ENCODE measurements around the gene TSBP1.

Gene TSBP1, protein sequence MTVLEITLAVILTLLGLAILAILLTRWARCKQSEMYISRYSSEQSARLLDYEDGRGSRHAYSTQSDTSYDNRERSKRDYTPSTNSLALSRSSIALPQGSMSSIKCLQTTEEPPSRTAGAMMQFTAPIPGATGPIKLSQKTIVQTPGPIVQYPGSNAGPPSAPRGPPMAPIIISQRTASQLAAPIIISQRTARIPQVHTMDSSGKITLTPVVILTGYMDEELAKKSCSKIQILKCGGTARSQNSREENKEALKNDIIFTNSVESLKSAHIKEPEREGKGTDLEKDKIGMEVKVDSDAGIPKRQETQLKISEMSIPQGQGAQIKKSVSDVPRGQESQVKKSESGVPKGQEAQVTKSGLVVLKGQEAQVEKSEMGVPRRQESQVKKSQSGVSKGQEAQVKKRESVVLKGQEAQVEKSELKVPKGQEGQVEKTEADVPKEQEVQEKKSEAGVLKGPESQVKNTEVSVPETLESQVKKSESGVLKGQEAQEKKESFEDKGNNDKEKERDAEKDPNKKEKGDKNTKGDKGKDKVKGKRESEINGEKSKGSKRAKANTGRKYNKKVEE

DNA sequence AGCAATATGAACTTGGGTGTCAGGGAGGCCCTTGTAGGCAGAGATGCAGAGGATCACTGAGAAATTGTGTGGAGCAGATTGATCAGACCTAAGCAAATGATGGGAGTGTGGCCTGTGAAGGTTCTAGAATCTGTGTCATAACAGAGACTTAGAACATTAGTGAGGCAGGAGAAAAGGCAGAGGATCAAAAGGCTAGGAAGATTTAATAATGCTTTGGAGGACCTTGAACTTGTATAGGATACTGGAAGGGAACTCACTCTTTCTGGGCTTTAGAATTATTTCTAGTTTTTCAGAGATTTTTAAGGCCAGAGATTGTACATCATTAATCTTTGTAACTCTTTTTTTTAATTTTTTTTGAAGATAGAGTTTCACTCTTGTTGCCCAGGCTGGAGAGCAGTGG lies at the start of gene TSBP1:
Gene TSBP1 (minus strand): TSS at position 101 of the 400 bp plus-strand sequence. CDS start 197 bp downstream, outside the sequence.
- DNase-seq = no peak

DNA sequence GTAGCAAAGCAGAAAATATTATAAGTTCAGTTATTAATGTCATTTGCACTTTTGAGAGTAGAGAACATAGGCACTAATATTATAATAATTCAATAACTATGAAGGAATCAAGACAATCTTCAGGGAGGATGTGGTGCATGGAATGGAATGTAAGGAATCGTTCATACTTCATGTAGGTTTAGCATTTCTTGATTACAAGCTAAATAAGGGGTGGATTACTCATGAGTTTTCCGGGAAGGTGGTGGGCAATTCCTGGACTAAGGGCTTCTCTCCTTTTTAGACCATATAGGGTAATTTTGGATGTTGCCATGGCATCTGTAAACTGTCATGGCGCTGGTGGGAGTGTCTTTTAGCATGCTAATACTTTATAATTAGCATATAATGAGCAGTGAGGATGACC lies 44.3 kb upstream of the TSBP1 start:
- DNase-seq = no peak

DNA sequence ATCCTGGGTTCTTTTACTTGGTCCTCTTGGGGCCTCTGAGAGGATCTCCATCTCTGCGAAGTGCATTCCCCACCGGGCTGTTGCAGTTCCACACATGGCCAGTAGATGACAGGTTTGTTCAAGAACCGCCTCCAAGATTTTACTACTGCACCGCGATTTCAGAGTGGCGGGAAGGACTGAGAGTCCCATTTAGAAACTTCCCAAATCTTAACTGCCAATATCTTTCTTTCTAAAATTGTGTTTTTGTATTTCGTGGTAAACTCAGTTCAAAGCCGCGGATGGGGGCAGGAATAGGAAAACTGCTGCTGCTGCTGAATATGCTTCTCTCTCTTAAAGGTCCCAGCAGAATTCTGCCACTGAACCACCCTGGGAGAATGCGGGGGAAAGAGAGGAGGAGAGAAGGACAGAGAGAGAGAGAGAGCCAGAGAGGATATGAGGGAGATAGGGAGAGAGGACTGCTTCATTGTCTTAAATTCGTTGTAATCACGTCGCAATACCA lies 43.9 kb upstream of the TSBP1 start:
- peak; percentile 80 for DNase-seq

DNA sequence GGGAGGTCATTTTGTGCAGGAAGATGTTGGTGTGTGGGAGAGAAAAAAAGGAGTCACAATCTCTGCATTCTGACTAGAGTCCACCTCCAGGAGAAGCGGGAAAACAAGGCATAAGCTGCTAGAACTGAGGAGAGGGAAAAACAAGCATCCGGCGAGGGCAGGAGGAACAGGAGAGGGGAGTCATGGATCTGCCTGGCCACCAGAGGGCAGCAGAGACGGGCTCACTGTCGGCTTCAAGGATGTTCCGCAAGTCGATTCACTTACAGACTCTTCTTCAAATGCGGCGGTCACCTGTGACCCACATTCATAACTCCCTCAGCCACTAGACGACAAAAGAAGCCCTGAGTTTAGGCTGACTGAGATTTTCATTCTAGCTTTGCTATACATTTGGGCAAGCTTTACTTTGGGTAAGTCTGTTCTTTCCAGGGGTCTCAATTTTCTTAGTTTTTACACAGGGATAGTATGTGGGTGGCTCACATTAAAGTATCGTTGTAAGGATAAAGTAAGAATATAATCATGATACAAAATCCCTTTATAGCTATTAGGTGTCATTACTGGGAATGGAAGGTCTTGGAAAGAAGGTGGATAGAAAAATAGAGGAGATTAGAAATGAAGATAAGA lies 41.8 kb upstream of the TSBP1 start:
- peak; percentile 87 for DNase-seq

DNA sequence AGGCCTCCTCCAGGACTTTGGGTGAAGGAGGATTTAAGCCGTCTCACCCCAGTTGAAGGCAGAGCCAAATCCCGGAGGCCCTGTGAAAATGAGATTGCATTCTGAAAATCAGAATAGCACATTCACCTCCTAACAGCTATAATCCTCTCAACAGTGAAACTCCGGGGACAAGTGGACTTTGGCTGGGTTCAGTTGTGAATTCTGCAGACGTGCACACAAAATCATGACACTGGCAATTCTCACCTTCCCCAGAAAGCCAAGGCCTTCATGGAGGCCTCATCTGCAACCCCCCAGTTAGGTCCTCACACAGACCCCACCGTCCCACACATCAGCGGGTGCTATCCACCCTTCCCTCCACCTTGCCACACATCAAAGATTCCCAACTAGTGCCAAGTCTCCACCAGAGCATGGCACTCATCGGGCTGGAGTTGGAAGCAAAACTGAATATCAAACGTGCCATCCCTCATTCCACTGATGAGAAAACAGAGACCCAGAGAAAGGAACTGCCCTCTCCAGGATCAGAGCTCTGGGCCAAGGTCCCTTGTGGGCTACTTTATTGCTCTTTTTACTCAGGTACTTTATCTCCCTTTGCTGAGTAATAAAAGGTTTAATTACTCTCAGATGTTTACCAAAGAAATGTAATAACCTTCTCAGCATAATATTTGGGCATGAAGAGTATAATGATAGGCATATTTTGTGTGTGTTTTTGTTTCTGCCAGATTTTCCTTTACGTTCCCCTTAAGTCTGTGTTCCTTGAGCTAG lies 40.0 kb upstream of the TSBP1 start:
- no peak for DNase-seq

DNA sequence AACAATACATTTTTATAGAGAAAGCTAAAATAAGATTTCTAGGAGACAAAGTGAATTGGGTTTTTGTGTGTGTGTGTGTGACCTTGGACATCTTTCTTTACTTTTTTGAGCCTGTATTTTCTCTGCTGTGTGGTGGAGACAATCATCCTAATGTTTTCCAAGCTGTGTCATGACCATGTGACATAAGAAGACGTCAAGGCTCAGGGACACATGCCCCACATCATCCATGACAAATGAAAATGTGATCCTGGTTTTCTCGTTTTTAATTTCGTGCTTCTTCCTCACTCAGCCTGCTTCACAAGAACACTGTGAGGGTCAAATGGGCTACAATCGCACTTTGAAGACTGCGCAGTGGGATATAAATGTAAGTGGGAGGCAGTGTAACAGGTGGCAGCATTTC lies 39.2 kb upstream of the TSBP1 start:
- DNase-seq = no peak

DNA sequence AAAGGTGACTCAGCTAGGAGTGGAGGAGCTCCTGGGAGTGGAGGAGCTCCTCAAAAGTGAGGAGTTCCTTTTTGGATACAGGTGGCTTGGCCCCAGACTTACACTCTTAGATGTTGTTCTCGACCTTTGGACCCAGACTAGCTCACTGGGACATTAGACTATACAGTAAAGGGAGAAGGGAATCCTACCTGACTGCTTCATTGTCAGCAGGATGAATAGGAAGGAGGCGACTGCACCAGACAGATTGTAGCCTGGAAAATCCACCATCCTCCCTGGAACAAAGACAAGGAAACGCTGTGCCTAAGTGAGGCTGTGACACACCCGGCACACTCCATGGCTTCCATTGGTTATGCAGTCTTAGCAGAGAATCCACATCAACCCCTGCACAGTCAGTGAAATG lies 35.2 kb upstream of the TSBP1 start, which contains the start of gene BTNL2:
Gene BTNL2 (minus strand): TSS at position 325 of the 400 bp plus-strand sequence. CDS start 58 bp downstream, at position 267.
- DNase-seq = no peak

DNA sequence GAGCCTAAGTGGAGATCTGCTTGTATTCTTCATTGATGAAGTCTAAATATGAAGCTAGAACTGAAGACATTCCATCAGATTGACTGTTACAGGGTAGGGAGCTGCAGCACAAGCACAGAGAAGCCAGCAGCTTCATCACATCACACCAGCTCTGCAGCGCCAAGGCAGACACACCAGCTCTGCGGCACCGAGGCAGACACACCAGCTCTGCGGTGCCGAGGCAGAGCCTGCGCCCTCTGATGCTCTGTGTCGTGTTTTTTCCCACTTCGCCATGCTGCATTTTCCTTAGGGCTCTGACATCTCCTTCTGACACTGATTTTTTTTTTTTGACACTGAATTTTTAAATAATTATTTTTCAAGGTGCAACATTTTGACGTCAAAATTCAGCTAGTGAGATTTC lies 34.5 kb upstream of the TSBP1 start:
- no peak for DNase-seq

DNA sequence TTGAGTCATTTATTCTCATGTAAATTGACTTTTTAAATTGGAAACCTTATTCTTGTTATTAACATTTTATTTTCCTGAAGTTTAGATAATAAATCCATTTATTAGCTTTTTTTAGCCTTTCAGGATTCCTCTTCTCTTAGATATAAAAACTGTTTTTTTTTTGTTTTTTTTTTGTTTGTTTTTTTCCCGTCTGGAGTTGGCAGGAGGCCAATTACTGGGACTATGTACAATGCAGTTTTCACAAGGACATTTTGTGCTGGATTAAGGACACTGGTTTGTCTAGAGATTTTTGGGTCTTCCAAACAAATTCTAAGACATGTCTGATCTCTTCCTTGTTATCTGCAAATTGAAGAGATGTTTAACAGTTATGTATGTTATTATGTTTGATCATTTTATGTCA lies 34.0 kb upstream of the TSBP1 start:
- no peak for DNase-seq

DNA sequence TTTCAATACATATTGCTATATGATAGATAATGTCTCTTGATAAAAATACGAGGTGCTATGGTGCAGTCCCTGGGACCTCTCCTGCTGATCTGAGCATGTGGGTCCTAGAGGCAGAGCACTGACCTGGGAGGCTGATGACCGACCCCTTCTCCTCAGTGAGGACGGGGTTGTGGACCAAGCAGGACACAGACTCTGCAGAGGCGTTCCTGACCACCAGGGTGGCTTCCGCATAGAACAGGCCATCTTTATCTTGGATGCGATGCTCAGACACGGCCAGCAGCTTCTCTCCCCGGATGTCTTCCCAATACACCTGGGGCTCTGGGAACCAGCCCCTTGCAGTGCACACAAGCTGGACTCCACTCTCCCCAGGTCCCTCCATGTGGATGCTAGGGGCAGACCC lies 31.1 kb upstream of the TSBP1 start:
- no peak for DNase-seq

DNA sequence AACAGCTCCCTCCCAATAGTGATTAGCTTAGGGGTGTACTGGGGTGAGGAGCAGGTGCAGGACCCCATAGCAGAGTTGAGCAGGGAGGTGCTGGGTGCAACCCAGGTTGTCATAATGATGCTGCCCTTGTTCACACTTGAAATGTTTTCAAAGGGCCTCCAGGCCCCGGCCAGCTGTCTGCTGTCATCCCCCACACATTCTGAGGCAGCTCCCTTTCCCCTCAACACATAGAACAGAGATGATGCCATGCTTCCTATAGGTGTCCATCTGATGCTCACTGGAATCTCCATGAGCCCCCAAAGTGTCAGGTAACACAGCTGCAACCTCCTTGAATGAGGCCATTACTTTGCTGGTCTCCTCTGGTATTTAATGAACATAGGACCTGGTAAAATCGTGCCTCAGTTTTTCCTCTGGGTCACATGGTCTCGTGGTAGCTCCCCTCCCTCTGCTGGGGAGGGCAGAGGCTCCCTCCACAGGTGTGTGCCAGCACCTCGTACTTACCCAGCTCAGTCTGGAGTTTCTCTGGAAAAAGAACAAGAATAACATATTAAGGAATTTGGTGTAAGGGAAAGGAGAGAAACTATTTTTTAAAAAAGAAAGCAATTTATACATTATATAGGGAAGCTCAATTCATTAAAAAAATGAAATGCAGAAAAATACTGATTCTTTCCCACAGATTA lies 29.7 kb upstream of the TSBP1 start:
- no peak for DNase-seq

DNA sequence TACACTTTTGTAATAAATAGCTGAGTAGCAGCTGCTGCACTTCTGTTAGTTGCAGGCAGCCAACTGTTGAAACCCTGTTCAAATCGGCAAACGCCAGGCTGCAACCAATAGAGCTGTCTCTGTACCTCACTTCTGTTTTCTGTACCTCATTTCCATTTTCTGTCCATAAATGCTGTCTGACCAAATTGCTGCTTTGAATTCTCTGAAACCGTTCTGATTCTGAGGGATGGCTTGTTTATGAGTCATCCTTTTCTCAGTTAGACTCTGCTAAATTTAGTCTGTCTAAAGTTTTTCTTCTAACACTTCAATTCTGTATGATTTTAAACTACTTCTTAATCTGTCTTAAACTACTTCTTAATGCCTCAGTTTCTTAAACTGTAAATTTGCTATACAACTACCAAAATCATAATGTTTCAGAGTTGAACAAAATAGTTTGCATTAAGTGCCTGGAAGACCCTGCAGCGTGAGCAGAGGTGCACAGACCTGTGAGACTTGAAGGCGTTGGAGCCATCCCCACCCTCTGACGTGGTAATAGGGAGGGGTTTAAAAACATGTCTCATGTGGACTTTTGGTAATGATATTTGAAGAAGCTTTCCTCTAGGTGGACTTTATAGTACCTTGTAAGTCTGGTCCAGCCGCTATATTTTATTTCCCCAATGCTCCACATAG lies 25.7 kb upstream of the TSBP1 start:
- no peak for DNase-seq

DNA sequence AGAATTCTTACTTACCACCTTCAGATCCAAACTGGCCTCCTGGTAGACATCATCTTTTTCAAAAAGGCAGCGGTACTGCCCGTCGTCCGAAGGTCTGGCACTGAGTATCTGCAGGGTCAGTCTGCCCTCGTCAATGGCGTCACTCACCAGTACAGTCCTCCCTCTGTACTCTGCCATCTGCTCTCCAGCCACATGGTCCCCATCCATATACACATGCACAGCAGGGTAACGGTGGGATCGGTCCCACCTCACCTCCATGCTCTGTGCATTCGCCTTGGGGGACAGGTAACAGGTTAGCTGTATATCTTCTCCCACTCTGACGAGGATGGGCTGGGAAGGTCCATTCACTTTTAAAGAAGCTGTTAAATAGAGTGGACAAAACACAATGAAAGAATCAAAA lies 24.3 kb upstream of the TSBP1 start:
- DNase-seq = no peak

DNA sequence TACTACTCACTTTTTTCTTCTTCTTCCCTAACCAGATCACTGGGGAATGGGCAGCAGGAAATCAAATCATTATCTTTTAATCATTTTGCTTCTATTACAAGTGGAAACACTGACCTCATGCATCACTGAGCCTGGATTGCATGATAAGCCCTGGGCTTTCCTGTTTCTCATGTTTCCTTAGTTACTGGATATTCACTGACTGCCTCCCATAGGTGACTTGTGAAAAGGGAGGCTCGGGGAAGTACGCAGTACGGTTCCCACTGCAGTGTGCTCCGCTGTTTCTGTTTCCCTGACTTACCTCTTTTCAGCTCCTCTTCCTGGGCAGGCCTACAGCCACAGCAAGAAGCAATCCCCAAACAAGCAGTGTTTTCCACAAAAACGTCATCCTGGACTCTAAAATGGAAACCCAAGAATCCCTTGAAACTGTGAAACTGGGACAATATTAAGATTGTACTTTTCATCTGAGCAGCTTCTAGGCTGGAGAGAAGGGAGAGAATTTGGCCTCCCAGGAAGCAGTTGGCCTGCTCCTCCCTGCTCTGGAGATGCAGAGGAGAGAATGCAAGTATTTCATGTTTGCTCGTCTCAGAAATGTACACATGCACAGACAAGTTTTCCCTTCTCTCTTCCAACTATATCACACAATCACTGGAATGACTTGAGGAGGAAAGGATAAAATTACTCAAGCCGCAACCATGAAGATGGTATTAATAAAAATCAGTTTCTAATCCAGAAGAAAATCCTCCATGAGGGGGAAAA lies 22.1 kb upstream of the TSBP1 start:
- no peak for DNase-seq

DNA sequence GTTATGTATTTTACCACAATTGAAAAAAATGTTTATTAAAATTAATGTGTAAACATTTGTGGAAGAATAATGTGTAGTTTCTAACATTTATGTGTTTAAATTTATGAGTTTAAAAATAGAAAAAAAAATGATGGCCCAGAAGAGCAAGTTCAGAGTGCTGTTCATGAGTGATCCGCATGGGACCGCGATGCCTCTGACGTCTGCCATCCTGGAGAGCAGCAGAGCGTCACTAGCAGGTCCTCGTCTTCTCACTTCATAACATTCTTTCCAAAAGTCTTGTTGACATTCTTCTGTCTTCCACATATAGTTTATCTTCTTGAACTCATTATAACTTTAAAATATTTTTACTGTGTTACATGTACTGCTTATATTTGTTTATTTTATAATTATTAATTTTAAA lies 19.8 kb upstream of the TSBP1 start:
- DNase-seq = no peak

DNA sequence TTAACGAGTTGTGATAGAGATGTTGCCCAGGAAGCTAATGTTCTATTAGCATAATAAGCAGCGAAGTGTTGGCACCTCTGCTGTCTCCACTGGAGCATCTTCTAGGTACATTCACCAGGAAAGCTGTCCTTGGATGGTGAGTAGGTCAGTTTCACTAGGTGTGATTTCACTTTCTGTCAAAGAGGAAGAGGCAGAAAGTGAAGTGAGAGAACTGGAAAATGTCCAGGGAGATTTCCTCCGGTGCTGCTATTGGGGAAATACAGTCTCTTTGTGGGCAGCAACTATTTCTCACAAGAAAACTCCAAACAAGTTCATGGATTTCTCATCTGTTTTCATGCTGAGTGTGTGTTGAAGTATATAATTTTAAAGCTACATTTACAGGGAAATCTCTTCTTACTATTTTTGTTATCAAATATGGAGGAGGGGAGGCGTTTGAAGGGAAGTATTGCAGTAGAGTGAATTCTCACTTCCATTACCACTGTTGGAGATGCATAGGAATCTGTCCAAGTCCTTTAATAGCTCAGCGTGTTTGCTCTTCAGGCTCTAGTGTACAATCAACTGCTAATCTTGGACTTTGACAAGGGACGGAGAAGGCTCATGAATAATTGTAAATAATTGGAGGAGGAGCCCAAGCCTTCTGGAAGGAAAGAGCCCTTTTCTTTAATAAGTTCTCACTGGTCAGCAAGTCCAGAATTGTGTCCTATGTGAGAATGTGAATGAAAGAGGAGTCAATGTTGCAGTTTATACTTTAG lies 16.1 kb upstream of the TSBP1 start:
- DNase-seq = no peak

DNA sequence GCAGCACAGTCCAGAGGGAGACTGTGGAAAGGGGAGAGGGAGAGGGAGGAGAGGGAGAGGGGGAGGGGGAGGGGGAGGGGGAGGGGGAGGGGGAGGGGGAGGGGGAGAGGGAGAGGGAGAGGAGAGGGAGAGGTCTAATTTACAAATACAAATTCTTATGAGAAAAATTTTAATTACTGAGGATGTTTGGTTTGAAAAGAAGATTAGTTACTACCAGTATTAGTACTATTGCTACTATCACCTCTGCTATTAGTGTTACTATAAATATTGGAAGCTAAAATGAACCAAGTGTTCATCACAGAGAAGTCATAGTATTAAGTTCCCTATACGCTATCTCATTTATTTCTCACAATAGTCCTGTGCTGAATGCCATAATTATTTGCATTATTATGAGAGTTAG lies 14.3 kb upstream of the TSBP1 start:
- DNase-seq = no peak

DNA sequence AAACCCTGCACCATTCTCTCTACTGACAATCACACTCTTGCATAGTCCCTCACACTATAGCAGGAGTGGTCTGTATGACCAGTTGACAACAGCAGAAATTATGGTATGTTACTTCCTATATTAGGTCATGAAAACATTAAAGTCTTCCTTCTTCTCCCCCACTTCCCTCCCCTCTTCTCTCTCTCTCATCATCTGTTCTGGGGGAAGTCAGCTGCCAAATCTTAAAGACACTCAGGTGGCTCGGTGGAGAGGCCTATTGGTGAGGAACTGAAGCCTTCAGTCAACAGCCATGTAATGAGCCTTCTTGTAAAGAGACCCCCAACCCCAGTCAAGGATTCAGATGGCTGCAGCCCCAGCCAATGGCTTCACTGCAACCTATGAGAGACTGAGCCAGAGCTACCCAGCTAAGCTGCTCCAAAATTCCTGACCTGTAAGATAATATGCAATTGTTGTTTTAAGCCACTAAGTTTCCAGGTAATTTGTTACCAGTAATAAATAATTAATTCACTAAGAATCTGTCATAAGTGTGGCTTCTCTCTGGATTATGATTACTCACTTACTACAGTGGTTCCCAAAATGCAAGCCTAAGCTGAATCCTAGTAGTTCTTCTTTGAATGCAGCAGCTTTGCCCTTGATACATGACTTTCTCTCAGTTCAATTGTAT lies 11.2 kb upstream of the TSBP1 start:
- DNase-seq = no peak

DNA sequence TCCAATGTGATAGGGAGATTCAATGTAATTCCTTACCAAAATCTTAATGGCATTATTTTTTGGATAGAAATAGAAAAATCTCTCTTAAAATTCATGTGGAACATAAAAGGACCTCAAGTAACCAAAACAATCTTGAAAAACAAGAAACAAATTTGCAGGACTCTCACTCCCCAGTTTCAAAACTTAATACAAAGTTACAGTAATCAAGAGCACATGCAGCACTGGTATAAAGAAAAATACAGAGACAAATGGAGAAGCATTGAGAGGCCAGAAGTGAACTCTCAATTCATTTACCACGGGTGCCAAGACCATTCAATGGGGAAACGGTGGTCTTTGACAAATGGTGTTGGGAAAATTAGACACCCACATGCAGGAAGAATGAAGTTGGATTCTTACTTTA lies 7.8 kb upstream of the TSBP1 start:
- DNase-seq = no peak

All from activated naive CD4-positive, alpha-beta T cell treated with Interleukin-2 at 50 U/mL for 16 hours (primary cell).